Measurements from ENCODE around the gene SHISA5.

GRCh38 chr3:48507256-48508061 lies 3.5 kb upstream of the SHISA5 start:
- TF ChIP-seq CTCF (conservative IDR thresholded peaks at IDR 0.05) (no peak; the same call in 1 of the 2 replicates), ZFX (IDR thresholded peaks at IDR 0.05) (no peak)
